Measurements from ENCODE around the gene COPS4. TPM values are rescaled to one million over a fixed set of nuclear protein-coding genes. Genes with fewer than 3 reads are reported as not detected.

COPS4 gene
- total RNA-seq, 1 experiment from 2014 or later = 21.0 TPM

GRCh38 chr4:83012200-83012686 is 22.7 kb upstream of the COPS4 start:
- CTCF ChIA-PET = interaction anchor here (0.7 kb wide), 1 partner anchor 62 kb away, joined by 3 read pairs; no protein-coding TSS in a partner anchor
- TF ChIP-seq CTCF (IDR thresholded peaks at IDR 0.05; ENCODE audit: unreplicated experiment) = no peak
- Mint-ChIP-seq H3K4me3 (ENCODE audit: low read depth, unreplicated experiment) (peak overlapping the region; percentile 93), H3K27me3 (ENCODE audit: unreplicated experiment) (no peaks in the 10 kb centered on the region), H3K36me3 (ENCODE audit: insufficient read depth, unreplicated experiment) (peaks cover 40% of the 10 kb centered on the region), H3K4me1 (ENCODE audit: low read depth, unreplicated experiment) (peaks cover 18% of the 10 kb centered on the region), H3K9me3 (ENCODE audit: low read depth, unreplicated experiment) (no peaks in the 10 kb centered on the region), H3K27ac (ENCODE audit: unreplicated experiment) (peak overlapping the region; percentile 86)
- intact Hi-C loops (cut with micrococcal nuclease; ENCODE audit: unreplicated experiment) = loop anchor here (5.0 kb wide), 1 partner anchor 110 kb away; the partner anchor contains the start of gene THAP9
- peak; percentile 49 for DNase-seq
- no TSS peak for BruUV-seq (replicated peaks)

GRCh38 chr4:83012687-83013419 is 22.1 kb upstream of the COPS4 start:
- no peaks in the 10 kb centered on the region for H3K9me3 Mint-ChIP-seq (ENCODE audit: low read depth, unreplicated experiment)
- H3K4me3 Mint-ChIP-seq (ENCODE audit: low read depth, unreplicated experiment) = peak overlapping the region; percentile 93
- peak; percentile 95 for DNase-seq
- H3K36me3 Mint-ChIP-seq (ENCODE audit: insufficient read depth, unreplicated experiment) = peaks cover 40% of the 10 kb centered on the region
- TF ChIP-seq CTCF (IDR thresholded peaks at IDR 0.05; ENCODE audit: unreplicated experiment) = no peak
- BruUV-seq (replicated peaks) = no TSS peak
- H3K27me3 Mint-ChIP-seq (ENCODE audit: unreplicated experiment) = no peaks in the 10 kb centered on the region
- CTCF ChIA-PET = interaction anchor here (0.9 to 1.0 kb wide), 2 partner anchors 18 to 22 kb away, joined by 3 to 4 read pairs; partner anchors contain the start of gene COPS4
- H3K27ac Mint-ChIP-seq (ENCODE audit: unreplicated experiment) = peak overlapping the region; percentile 86
- peaks cover 13% of the 10 kb centered on the region for H3K4me1 Mint-ChIP-seq (ENCODE audit: low read depth, unreplicated experiment)
- intact Hi-C loops (cut with micrococcal nuclease; ENCODE audit: unreplicated experiment) = loop anchor here (5.0 kb wide), 1 partner anchor 111 kb away; the partner anchor contains the start of gene THAP9

GRCh38 chr4:83013420-83013867 is 21.5 kb upstream of the COPS4 start:
- intact Hi-C loops (cut with micrococcal nuclease; ENCODE audit: unreplicated experiment) = loop anchor here (5.0 kb wide), 1 partner anchor 111 kb away; the partner anchor contains the start of gene THAP9
- CTCF ChIA-PET = interaction anchor here (0.9 to 1.0 kb wide), 2 partner anchors 17 to 22 kb away, joined by 3 to 4 read pairs; partner anchors contain the start of gene COPS4
- H3K4me1 Mint-ChIP-seq (ENCODE audit: low read depth, unreplicated experiment) = peaks cover 8% of the 10 kb centered on the region
- no peak for TF ChIP-seq CTCF (IDR thresholded peaks at IDR 0.05; ENCODE audit: unreplicated experiment)
- H3K27me3 Mint-ChIP-seq (ENCODE audit: unreplicated experiment) = no peaks in the 10 kb centered on the region
- no peaks in the 10 kb centered on the region for H3K9me3 Mint-ChIP-seq (ENCODE audit: low read depth, unreplicated experiment)
- peak overlapping the region; percentile 93 for H3K4me3 Mint-ChIP-seq (ENCODE audit: low read depth, unreplicated experiment)
- H3K27ac Mint-ChIP-seq (ENCODE audit: unreplicated experiment) = peak overlapping the region; percentile 86
- H3K36me3 Mint-ChIP-seq (ENCODE audit: insufficient read depth, unreplicated experiment) = peaks cover 40% of the 10 kb centered on the region
- no peak for DNase-seq
- TSS peak; percentile 90 for BruUV-seq (replicated peaks)

GRCh38 chr4:83013902-83014301 is 21.1 kb upstream of the COPS4 start:
- DNase-seq = no peak
- intact Hi-C loops (cut with micrococcal nuclease; ENCODE audit: unreplicated experiment) = loop anchor here (5.0 kb wide), 1 partner anchor 112 kb away; the partner anchor contains the start of gene THAP9
- Mint-ChIP-seq H3K36me3 (ENCODE audit: insufficient read depth, unreplicated experiment) (peaks cover 40% of the 10 kb centered on the region), H3K27me3 (ENCODE audit: unreplicated experiment) (no peaks in the 10 kb centered on the region), H3K4me1 (ENCODE audit: low read depth, unreplicated experiment) (peaks cover 8% of the 10 kb centered on the region), H3K4me3 (ENCODE audit: low read depth, unreplicated experiment) (peak overlapping the region; percentile 93), H3K9me3 (ENCODE audit: low read depth, unreplicated experiment) (no peaks in the 10 kb centered on the region), H3K27ac (ENCODE audit: unreplicated experiment) (peak overlapping the region; percentile 86)
- no peak for TF ChIP-seq CTCF (IDR thresholded peaks at IDR 0.05; ENCODE audit: unreplicated experiment)
- BruUV-seq (replicated peaks) = no TSS peak
- CTCF ChIA-PET = no interaction called here
